Left kidney (tissue), 2 donors: Measurements from ENCODE around the gene COL5A1. TPM values are rescaled to one million over a fixed set of nuclear protein-coding genes. Genes with fewer than 3 reads are reported as not detected.

ENCODE experiments used
- DNase-seq: peaks from one replicate; pipeline ENCODE4 v3.0.0-alpha.2; 2013
- polyA plus RNA-seq: library from polyadenylated mRNA; unstranded; fragments of 120-200 nt; gene quantifications from one replicate; pipeline ENCODE4 v1.2.1, GENCODE V29; 2013; ENCODE audit not compliant: insufficient read length

The COL5A1 gene
- polyA plus RNA-seq, 1 donor, result 77.3 TPM

DNA sequence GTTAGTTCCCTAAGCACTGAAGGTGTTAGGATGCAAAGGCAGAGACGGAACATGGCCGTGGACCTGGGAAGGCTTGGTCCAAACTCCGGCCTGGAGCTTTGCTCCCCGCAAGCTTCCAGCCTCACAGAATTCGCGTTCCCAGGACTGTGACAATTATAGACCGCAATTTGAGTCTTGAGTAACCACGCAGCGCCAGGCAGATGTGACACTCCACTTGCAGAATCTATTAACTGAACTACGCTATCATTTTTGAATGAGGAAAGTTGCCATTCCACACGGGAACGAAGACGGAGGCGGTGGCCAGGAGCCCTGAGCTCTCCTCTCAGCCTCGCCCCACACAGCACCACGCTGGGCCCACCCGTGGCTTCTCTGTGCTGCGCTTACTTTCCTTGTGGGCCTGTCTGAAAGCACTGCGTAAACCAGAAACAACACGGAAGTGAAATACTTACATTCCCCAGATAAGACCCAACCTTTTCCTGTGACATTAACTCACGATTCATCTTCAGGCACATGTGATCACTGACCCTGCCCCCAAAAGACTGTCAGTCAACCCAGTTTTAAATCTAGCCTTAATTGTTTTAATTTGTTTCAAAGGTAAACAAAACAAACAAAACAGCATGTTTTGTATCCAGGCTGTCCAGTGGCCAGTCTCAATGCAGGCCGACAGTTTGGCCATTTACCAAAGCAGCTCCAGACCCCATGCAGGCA, 16.1 kb upstream of the COL5A1 start:
- no peak for DNase-seq

DNA sequence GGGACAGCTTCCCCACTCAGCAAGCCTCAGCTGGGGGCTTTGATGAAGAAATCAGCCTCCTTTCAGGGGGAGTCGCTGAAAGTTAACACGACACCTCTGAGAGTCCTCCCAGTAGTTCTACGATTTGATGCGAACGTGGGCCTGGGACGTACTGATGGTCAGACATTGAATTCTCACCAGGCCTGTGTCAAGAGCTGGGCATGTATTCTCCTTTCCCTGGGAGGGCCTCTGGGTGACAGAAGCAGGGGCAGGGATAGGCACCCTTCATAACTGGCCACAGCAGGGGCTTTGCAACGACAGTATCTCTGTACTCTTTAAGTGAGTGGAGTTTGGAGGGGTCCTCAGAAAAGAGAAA, 15.6 kb upstream of the COL5A1 start:
- DNase-seq, result no peak

DNA sequence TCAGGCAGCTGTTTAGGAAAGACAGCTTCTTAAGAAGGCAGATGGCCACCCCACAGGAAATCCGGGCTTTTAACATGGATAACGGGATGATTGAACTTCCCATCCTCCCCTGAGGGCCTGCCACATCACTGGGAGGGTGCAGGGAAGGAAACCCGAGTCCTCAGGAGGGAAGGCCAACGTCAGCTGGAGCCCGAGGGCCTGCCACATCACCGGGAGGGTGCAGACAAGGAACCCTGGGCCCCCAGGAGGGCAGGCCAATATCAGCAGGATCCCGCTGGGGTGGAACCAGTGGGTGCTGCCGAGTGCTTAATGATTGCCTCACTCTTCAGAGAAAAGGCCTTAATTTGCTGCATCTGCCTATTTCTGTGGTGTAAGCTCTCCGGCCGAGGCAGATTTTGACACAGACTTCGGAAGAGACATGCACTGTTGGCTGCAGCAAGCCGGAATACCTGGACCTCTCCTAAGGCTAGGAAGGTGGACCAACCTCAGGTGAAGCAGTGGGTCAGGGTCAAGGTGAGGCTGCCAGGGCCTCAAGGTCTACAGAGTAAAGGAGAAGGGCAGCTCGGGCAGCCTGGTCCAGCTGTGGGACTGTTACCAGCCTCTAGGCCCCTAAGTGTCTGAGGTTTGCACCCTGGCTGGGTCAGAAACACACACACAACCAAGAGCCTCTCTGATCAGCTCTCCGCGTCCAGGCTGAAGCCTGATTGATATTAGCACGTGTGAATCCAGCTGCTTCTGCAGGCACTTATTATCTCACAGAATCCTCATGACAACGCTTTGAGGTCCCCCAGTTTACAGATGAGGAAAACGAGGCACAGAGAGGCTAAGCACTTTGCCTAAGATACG, 14.8 kb upstream of the COL5A1 start:
- no peak for DNase-seq

DNA sequence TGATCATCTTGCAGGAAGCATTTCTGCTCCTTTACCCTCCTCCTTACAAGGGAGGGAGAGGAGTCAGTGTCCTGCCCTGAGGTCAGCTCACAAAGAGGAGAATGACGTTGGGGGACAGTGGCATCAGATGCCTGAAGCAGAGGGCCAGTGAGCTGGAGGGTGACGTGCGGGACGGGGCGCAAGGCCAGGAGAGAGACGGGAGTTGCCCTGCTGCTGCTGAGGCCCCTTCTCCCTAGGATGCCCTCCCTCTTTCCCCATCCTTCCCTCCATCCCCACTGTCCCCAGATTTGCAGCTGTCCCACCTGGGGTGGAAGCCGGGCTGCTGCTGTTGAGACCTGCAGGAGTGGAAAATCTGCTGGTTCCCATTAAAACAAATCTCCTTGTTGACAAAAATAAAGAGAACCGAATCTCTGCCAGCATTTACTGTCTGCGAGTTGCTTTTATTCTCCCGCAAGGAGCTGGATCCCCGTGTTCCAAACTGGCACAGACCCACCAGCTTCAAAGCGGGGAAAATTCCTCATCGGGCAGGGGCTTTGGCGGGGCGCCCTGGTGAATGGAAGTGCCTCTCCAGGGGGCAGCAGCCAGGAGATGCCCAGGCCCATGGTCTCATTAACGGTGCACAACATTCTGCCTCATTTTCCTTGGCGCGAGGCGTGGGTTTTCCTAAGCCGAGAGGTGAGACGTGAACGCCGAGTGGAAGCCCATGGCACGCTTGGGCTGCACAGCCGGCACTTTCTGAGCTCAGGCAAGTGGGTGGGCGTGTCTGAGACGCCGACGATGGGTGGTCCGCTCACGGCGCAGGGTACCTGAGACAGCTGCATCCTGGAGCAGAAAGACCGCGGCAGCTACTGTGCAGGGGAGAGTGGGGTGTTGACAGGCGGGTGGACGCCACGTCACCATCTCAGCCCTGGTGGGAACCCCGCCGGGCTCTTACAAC, 13.9 kb upstream of the COL5A1 start:
- no peak for DNase-seq

DNA sequence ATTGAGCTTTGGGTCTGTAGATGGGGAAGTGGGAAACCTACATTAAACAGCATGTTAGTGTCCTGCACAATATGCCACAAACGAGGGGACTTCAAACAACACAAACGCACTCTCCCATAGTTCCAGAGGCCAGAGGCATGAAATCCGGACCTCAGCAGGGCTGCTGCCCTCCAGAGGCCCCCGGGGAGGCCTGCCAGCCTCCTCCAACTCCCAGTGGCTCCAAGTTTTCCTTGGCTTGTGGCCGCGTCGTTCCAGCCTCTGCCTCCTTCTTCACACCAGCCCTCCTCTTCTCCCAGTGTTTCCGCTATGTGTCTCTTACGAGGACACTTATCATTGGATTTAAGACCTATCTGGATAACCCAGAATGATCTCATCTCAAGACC, 13.3 kb upstream of the COL5A1 start:
- DNase-seq, result no peak

DNA sequence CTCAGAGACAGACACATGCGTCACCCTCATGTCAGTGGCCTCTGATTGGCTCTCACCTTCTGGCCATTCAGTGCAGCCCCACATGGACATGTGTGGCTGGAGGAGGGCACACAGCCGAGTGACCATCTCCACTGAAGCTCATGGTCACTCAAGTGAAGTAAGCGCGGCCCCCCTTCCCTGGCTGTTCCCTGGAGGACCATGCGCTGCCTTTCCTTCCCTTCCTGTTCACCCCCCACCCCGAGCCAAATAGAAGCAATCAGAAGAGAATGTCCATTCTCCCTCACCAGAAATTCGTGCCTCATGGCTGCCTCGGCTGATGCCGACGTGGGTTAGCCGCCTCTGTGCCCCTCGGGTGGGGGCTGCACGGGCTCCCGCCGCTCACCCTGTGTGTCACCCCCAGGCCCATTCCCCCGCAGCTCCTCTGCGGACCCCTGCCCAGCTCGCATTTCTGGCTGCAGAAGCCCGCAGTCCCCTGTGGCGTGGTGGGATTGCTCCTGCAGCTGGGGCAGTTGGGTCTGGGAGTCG, 12.5 kb upstream of the COL5A1 start:
- DNase-seq, result no peak

DNA sequence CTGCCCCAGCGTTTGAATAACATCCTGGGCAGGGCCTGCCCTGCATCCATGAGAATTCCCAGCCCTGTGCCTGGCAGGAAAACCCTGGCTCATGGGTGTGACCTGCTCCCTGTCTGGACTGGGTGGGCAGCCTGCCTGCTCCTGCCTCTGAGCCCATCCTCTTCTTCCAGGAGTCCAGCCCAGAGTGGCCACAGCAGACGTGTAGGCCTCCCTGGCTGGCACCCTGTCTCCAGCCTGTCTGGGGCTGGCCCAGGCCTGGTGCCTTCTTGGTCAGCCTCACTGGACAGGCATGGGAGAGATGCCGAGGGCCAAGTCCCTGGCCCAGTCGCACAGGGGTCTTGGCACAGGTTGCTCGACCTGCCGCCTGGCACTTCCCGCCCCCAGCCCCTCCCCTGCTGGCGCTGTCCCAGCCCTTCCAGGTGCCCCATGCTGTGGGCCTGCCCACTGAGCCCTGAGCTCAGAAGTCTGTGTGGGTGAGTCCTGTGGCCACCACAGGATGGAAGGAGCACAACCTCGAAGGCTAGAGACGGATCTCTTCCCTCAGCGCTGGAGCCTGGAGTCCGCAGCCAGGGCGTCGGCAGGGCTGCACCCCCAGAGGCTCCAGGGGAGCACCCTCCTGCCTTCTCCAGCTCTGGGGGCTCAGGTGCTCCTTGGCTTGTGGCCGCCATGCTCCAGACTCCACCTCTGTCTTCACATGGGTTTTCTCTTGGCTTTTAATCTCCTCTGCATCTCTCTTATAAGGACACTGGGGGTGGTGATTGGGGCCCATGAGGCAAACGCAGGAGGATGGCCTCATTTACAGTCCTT, 11.8 kb upstream of the COL5A1 start:
- DNase-seq, result no peak

DNA sequence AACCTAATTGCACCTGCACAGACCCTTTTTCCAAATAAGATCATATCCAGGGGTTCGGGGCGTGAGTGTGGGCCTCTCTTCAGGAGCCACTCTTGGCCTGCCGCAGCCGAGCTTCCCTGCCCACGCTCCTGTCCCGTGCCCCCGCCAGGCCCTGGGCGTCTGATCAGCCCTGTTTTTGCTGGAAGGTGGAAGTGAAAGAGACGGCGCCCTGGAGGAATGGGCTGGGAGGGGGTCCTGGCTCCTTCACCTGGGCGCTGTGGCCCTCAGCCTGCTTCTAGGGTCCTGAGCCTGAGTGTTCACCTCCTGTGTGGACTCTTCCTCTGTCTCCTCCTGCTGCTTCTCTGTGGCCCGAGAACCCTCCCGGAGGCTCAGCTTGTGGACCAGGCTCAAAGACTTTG, 11.2 kb upstream of the COL5A1 start:
- DNase-seq, result no peak

DNA sequence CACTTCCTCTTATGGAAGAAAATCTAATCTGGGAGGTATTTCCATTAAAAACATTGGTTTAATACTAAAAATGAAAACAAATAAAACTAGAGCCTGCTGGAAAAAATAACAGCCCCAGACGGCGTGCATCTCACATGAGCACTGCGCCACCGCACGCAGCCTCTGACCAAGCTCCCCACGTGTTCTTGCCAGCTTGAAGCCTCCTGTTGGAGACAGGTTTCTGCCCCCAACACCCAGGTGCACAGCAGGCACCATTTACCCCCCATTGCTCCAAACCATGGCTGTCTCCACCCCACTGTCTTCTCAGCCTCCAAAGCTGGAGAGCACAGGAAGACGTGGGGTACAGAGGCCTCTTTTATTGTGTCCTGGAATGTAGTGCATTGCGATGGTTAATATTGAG, 10.7 kb upstream of the COL5A1 start:
- no peak for DNase-seq

DNA sequence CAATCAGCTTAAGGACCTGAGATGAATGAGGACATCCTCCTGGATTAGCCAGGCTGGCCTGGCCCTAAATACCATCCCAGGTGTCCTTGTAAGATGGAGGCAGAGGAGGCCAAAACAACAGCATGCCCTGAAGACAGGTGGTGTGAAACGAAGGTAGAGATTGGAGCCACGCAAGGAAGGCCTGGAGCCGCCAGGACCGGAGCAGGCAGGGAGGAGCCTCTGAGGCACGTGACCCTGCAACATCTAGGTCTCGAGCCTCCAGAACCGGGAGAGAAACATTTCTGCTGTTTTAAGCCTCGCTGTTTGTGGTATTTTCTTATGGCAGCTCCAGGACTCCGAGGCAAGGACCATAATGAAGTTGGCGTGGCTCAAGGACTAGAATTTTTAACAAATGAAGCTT, 9.7 kb upstream of the COL5A1 start:
- no peak for DNase-seq

DNA sequence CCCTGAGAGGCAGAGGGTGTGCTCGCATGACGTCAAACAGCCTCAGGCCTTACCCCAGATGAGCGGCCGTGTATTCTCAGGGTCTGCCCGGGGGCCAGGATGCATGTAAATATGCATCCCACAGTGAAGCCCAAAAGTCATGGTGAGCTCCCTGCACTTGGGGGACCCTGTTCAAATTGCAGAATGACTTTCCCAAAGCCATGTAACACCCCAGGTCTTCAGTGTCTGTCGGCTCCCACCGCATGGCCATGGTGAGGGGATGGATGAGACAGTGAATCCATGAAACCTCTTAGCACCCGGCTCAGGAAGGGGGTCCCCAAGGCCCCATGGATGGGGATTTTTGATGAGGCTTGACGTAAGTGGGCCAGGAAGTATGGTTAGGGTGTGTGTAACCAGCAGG, 9.3 kb upstream of the COL5A1 start:
- no peak for DNase-seq

DNA sequence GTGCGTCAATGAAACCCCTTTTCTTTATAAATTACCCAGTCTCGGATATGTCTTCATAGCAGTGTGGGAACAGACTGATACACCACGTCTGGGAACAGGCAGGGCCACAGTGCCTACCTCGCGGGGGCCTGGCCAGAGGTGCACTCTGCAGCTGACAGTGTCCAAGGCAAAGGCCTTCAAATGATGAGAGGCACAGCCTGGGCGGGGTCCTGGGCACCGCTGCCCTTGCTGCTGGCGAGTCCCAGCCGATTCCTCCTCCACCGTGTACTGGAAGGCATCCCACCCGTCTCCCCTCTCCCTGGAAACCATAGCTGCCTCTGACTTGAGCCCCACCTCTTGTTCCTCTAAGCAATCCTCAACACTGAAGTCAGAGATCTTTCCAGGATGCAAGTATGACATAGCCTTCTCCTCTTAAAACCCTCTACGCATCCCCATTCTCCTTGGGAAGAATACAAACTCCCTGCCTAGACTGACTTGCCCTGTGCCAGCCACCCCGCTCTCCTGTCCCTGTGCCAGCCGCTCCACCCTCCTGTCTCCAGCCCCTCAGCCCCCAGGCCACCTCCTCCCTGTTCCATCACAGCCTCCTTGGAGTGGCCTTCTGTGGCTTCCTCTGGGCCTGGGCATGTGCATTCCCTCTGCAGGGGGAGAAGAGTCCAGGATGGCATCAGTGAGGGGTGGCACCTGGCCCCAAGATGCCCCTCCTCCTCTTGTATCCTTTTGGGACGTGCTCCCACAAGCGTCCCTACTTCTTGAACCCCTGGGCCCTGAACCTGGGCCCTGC, 8.1 kb upstream of the COL5A1 start:
- no peak for DNase-seq

DNA sequence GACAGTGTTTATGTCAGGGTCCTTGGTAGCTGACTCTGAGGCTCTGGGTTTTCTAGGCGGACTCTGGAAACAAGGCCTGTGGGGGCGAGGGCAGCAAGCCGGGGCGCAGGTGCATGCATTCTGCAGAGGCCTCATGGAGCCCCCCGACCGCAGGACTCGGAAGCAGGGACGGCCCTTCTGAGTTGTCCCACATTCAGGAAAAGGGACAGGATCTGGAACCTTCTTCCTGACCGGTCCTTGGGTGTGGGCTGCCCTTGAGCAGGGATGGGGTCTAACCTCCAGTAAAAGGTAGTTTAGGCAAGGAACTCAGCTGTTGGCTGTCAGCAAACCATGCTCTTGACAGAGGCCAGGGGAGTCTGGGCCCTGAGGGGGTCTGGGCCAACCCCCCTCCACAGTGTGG, 7.4 kb upstream of the COL5A1 start:
- no peak for DNase-seq

DNA sequence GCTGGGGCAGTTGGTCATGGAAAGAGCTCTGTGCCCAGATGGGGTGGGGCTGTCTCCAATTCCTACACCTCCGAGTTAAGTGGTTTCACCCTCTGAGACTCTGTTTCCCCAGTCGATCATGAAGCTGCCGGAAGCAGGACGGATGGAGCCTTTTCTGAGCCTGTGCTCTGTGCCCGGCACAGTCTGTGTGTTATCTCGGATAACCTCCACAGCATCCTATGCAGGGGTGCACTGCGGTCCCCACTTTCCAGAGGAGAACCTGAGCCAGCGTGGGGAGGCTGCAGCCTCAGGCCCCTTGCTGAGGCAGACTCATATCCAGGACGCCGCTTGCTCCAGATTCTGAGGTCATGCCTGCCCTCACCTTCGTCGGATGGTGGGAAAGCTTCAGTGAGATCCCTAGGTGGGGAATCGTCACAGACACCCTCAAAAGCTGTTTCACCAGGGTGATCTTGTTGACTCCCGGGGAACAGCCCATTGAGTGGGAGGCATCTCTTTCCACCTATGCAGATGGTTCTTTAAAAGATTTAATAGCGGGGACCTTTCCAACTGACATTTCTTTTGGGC, 6.9 kb upstream of the COL5A1 start:
- DNase-seq, result no peak

DNA sequence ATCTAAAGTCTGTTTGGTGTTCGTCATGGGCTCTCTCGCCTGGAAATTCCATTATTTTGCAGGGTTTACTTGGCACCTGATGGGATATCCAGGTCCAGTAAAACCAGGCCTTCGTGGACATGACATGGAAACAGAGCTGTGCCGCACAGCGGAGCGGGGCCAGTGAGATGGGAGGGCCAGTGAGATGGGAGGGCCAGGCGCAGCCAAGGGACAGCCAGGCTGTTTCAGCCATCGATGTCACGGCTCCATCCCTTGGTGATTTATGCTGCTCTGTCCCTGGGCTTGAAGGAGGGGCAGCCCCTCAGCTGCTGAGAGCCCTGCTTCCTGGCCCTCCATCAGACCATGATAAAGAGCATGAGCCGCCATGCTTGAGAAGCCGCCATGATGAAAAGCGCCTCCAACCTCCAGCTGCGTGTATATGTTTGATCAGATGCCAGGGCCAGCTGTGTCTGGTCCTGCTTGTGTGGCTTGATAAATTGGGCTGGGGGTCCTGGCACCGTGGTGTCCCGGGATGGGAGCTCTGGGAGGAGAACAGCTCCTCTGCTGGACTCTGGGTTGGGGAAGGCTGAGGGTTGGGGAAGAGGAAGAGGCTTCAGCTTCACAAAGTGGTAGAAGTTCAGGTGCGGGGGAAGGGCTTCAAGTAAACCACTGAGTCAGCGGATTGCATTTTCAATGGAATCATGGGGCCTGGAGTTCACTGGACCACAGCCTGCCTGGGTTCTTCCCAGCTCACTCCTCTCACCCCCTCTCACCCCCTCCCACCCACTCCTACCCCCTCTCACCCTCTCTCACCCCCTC, 6.1 kb upstream of the COL5A1 start:
- no peak for DNase-seq

DNA sequence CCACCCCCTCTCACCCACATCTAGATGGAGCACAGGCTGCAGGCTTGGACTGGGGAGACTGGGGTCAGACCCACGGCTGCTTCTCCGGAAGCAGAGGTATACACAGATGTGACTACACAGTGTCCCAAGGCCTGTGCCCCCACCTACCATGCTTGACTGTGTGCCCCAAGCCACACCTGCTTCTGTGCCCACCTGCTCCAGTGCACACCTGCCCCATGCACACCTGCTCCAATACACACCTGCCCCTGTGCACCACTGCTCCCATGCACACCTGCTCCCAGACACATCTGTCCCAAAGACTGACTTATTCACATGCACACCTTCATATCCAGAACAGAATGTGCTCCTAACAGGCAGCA, 5.5 kb upstream of the COL5A1 start:
- no peak for DNase-seq

DNA sequence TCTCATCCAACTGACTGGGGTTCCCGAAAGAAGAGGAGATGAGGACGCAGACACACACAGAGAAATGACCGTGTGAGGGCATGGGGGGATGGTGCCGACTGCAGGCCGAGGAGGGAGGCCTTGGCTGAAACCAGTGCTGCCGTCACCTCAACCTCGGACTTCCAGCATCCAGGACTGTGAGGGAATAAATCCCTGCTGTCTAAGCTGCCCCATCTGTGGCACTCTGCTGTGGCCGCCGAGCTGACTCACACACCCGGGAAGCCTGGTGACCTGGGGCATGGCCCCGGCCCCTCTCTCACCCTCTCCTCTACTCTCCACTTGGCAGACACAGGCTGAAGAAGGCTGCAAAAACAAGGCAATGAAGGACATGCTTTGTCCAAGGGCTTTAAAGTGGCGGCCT, 4.4 kb upstream of the COL5A1 start:
- no peak for DNase-seq

DNA sequence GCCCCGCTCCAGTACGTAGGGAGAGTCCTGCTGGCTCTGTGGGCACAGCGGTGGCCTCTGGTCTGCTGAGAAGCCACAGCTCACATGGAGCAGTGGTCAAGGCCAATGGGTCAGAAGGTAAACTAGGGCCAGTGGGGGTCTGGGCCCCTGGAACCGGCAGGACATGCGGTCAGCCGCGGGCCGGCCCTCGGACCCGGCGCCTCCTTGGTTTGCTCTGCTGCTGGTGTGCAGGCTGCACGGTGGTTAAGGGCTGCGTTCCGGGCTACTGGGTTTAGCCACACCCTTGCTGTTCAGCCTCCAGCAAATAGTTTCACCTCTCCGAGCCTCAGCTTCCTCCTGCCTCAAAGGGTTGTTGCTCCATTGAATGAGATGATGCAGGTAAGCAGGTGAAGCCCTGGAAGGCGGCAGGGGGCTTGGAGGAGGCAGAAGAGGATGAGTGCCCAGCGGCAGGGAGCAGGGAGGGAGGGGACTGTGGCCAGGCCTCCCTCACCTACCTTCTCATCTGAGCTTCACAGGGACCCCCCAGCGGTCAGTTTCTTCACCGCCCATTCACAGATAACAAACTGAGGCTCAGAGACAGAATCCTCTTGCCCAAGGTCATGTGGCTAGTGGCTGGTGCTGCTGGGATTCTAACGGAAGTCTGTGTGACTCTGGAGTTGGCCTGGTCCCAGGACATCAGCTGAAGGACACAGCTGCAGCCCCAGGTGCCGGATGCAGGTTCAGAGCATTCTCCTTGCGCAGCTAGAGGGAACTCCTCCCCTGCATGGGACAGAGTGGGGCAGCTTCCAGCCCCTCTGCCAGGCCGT, 3.7 kb upstream of the COL5A1 start:
- no peak for DNase-seq
